ENCODE data around the gene GNLY.
A peak's percentile ranks its signal among the peaks of the same experiment; 100 is the strongest.

The GNLY gene

GRCh38 chr2:85724731-85725181 is 30.6 kb downstream of the GNLY start:
- TF ChIP-seq CTCF (IDR thresholded peaks at IDR 0.05; ENCODE audit: insufficient read depth, low read depth, low read length, missing control alignments), result no peak
- no peak overlapping the region for H3K4me3 ChIP-seq (ENCODE audit: low read depth, low read length)
- DNase-seq (ENCODE audit: low read depth), result no peak

GRCh38 chr2:85725451-85725850 is 31.3 kb downstream of the GNLY start:
- DNase-seq (ENCODE audit: low read depth), result no peak
- TF ChIP-seq CTCF (IDR thresholded peaks at IDR 0.05; ENCODE audit: insufficient read depth, low read depth, low read length, missing control alignments), result no peak
- no peak overlapping the region for H3K4me3 ChIP-seq (ENCODE audit: low read depth, low read length)

GRCh38 chr2:85727798-85728197 is 33.6 kb downstream of the GNLY start:
- no peak overlapping the region for H3K4me3 ChIP-seq (ENCODE audit: low read depth, low read length)
- no peak for TF ChIP-seq CTCF (IDR thresholded peaks at IDR 0.05; ENCODE audit: insufficient read depth, low read depth, low read length, missing control alignments)
- no peak for DNase-seq (ENCODE audit: low read depth)

- H3K4me3 ChIP-seq (ENCODE audit: low read depth, low read length), result no peak overlapping the region
- no peak for TF ChIP-seq CTCF (IDR thresholded peaks at IDR 0.05; ENCODE audit: insufficient read depth, low read depth, low read length, missing control alignments)
- DNase-seq (ENCODE audit: low read depth), result no peak
Measured at GRCh38 chr2:85728342-85728741, 34.2 kb downstream of the GNLY start.

GRCh38 chr2:85728883-85729824 is 35.0 kb downstream of the GNLY start:
- TF ChIP-seq CTCF (IDR thresholded peaks at IDR 0.05; ENCODE audit: insufficient read depth, low read depth, low read length, missing control alignments), result peak; percentile 98
- no peak overlapping the region for H3K4me3 ChIP-seq (ENCODE audit: low read depth, low read length)
- peak; percentile 78 for DNase-seq (ENCODE audit: low read depth)

- no peak overlapping the region for H3K4me3 ChIP-seq (ENCODE audit: low read depth, low read length)
- no peak for TF ChIP-seq CTCF (IDR thresholded peaks at IDR 0.05; ENCODE audit: insufficient read depth, low read depth, low read length, missing control alignments)
Measured at GRCh38 chr2:85729825-85730510, 35.8 kb downstream of the GNLY start.

More at GRCh38 chr2:85729825-85730510, 35.8 kb downstream of the GNLY start:
- DNase-seq (ENCODE audit: low read depth), result no peak
